ENCODE results near the gene RGR.

The RGR gene

GRCh38 chr10:84224411-84225028, 20.3 kb upstream of the RGR start:
- DNase-seq, result no peak

GRCh38 chr10:84225427-84226173, 19.3 kb upstream of the RGR start, which contains the start of gene LRIT2:
Gene LRIT2 (minus strand): TSS chr10:84225544. CDS start chr10:84225520, 24 bp downstream.
- no peak for DNase-seq

GRCh38 chr10:84226616-84227015, 18.2 kb upstream of the RGR start:
- DNase-seq, result no peak

- DNase-seq, result no peak
Observed at GRCh38 chr10:84227810-84228209, 17.0 kb upstream of the RGR start.

GRCh38 chr10:84230359-84230758, 14.5 kb upstream of the RGR start:
- no peak for DNase-seq

GRCh38 chr10:84232376-84232775, 12.5 kb upstream of the RGR start:
- no peak for DNase-seq

GRCh38 chr10:84233940-84234339, 10.9 kb upstream of the RGR start:
- no peak for DNase-seq

GRCh38 chr10:84234479-84234878, 10.4 kb upstream of the RGR start:
- DNase-seq, result no peak

GRCh38 chr10:84235096-84235495, 9.8 kb upstream of the RGR start:
- no peak for DNase-seq

GRCh38 chr10:84236807-84237198, 8.1 kb upstream of the RGR start:
- DNase-seq, result no peak

GRCh38 chr10:84237199-84238051, 7.4 kb upstream of the RGR start:
- no peak for DNase-seq

- DNase-seq, result no peak
Observed at GRCh38 chr10:84238909-84239308, 5.9 kb upstream of the RGR start.

- no peak for DNase-seq
Observed at GRCh38 chr10:84241185-84241790, 3.6 kb upstream of the RGR start, which contains the start of gene LRIT1. Gene LRIT1 (minus strand): TSS chr10:84241546. CDS start chr10:84241439, 107 bp downstream.

- DNase-seq, result no peak
Observed at GRCh38 chr10:84243759-84244158, 1.1 kb upstream of the RGR start.

GRCh38 chr10:84247496-84247895, 2.6 kb downstream of the RGR start:
- DNase-seq, result no peak

- DNase-seq, result no peak
Observed at GRCh38 chr10:84248794-84249193, 3.9 kb downstream of the RGR start.

GRCh38 chr10:84254552-84255478, 10.0 kb downstream of the RGR start:
- DNase-seq, result no peak

- peak; percentile 40 for DNase-seq
Observed at GRCh38 chr10:84256510-84257342, 11.9 kb downstream of the RGR start.

- no peak for DNase-seq
Observed at GRCh38 chr10:84257343-84258020, 12.6 kb downstream of the RGR start.

GRCh38 chr10:84258034-84258695, 13.3 kb downstream of the RGR start:
- no peak for DNase-seq
